Vagina (tissue), 2 donors: Measurements from ENCODE around the gene RCOR1. TPM values are rescaled to one million over a fixed set of nuclear protein-coding genes. Genes with fewer than 3 reads are reported as not detected.

Experiments used
- DNase-seq, 2 donors: peaks; one replicate each; pipeline ENCODE4 v3.0.0-alpha.2; 2017; ENCODE audit errors: extremely low spot score in 2 of 2
- H3K27ac ChIP-seq: fragments of 200-600 bp; sonication (generic); one replicate; pipeline ENCODE4 v1.5.1; 2019
- H3K27me3 ChIP-seq: fragments of 200-600 bp; sonication (generic); one replicate; pipeline ENCODE4 v1.5.1; 2019
- H3K36me3 ChIP-seq, 2 donors: fragments of 200-600 bp; sonication (generic); one replicate each; pipeline ENCODE4 v1.5.1; 2017 to 2019
- H3K4me1 ChIP-seq: fragments of 200-600 bp; sonication (generic); one replicate; pipeline ENCODE4 v1.5.1; 2019
- H3K4me3 ChIP-seq, 2 donors: fragments of 200-600 bp; sonication (generic); 1 replicate in 1 of 2; 2 replicates in 1 of 2; pipeline ENCODE4 v1.5.1; 2016 to 2019
- H3K9me3 ChIP-seq: fragments of 200-600 bp; sonication (generic); one replicate; pipeline ENCODE4 v1.5.1; 2019
- POLR2A ChIP-seq, 2 donors: fragments of 450-650 bp; IDR thresholded peaks; one replicate each; pipeline ENCODE4 v1.6.1; 2017; ENCODE audit warnings: antibody characterized with exemption in 2 of 2, mild to moderate bottlenecking in 2 of 2, moderate library complexity in 2 of 2
- POLR2AphosphoS5 ChIP-seq, 2 donors: sonication (generic); formaldehyde crosslinking; IDR thresholded peaks; one replicate each; pipeline ENCODE4 v1.9.0; 2017; ENCODE audit warnings: antibody characterized with exemption in 2 of 2, mild to moderate bottlenecking in 2 of 2, low read depth in 1 of 2; ENCODE audit not compliant: insufficient read depth in 1 of 2
- intact Hi-C: fragments of 100-400 bp; cut with DNase I; formaldehyde crosslinking; loops from one replicate; pipeline ENCODE4 v1.15.1; 2023
- total RNA-seq: library from RNA; depleted of rRNA; stranded (reverse); fragments of >200 nt; gene quantifications from one replicate; pipeline ENCODE4 v1.2.3, GENCODE V29; 2016
- TF ChIP-seq, protein P1 (sequence below), 3 experiments: fragments of 450-650 bp in 2 of 3; fragments of 200-600 bp in 1 of 3; sonication (generic) in 1 of 3; IDR thresholded peaks; one replicate each; pipeline ENCODE4 v1.5.1; 2017 to 2019; ENCODE audit warnings: antibody characterized with exemption in 3 of 3, mild to moderate bottlenecking in 2 of 3, moderate library complexity in 2 of 3

RCOR1 gene
- total RNA-seq, 1 donor from 2014 or later = 24.3 TPM

DNA sequence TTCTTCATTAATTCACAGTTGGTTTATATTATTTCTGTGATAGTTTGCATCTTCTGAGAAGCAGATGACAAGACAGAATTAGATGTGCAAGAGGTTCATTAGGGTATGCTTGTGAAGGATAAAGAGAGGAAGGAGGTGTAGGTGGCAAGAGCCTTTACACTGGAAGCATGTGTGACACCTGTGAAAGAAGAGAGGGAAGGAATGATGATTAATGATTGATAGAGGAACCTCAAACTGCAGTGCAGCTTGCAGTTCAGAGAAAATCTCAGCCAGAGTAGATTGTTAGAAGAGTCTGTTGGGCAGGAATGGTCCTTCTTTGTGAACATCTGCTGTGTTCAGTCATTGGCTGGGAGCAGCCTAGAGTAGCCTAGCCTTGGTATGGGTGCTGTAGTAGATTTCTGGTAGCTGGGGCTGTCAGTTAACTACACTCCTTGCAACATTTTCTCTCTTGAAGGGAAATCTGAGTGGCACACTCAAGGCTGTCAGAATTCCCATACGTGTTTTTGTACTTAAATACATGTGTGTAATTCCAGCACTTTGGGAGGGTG, 9.0 kb downstream of the RCOR1 start:
- Histone ChIP-seq H3K4me3 (no peak overlapping the region), H3K9me3 (no peaks in the 10 kb centered on the region), H3K36me3 (peaks cover 0 to 3% of the 10 kb centered on the region in 2 donors), H3K27ac (no peak overlapping the region), H3K27me3 (no peaks in the 10 kb centered on the region), H3K4me1 (peaks cover 51% of the 10 kb centered on the region)
- TF ChIP-seq POLR2AphosphoS5 (IDR thresholded peaks at IDR 0.05; ENCODE audit: insufficient read depth in 1 of 2, low read depth in 1 of 2) (no peak), POLR2A (IDR thresholded peaks at IDR 0.05) (no peak)
- TF ChIP-seq, protein P1, sequence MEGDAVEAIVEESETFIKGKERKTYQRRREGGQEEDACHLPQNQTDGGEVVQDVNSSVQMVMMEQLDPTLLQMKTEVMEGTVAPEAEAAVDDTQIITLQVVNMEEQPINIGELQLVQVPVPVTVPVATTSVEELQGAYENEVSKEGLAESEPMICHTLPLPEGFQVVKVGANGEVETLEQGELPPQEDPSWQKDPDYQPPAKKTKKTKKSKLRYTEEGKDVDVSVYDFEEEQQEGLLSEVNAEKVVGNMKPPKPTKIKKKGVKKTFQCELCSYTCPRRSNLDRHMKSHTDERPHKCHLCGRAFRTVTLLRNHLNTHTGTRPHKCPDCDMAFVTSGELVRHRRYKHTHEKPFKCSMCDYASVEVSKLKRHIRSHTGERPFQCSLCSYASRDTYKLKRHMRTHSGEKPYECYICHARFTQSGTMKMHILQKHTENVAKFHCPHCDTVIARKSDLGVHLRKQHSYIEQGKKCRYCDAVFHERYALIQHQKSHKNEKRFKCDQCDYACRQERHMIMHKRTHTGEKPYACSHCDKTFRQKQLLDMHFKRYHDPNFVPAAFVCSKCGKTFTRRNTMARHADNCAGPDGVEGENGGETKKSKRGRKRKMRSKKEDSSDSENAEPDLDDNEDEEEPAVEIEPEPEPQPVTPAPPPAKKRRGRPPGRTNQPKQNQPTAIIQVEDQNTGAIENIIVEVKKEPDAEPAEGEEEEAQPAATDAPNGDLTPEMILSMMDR (IDR thresholded peaks at IDR 0.05) = no peak
- DNase-seq = no peak
- intact Hi-C loops = no loop called here

DNA sequence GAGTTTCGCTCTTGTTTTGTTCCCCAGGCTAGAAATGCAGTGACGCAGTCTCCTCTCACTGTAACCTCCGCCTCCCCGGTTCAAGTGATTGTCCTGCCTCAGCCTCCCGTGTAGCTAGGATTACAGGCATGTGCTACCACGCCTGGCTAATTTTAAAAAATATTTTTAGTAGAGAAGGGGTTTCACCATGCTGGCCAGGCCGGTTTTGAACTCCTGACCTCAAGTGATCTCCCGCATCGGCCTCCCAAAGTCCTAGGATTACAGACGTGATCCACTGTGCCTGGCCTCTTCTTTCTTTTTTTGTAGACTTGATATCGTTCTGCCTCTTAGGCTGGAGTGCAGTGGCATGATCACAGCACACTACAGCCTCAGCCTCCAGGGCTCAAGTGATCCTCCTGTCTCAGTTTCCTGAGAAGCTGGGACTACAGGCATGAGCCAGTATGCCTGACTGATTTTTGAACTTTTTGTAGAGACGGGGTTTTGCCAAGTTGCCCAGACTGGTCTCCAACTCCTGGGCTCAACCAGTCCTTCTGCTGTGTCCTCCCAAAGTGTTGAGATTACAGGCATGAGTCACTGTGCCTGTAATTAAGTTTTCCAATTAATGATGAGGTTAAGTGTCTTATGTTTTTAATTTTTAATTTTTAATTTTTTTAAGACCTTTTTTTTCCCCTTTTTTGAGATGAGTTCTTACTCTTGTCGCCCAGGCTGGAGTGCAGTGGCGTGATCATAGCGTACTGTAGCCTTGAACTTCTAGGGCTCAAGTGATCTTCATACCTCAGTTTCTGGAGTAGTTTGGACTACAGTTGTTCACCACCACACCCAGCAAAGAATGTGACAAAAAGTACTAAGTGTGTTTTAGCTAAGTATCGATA, 10.2 kb downstream of the RCOR1 start:
- Histone ChIP-seq H3K9me3 (no peaks in the 10 kb centered on the region), H3K27ac (no peak overlapping the region), H3K27me3 (no peaks in the 10 kb centered on the region), H3K4me3 (no peak overlapping the region), H3K4me1 (peaks cover 56% of the 10 kb centered on the region), H3K36me3 (peaks cover 0 to 3% of the 10 kb centered on the region in 2 donors)
- intact Hi-C loops = no loop called here
- TF ChIP-seq POLR2A (IDR thresholded peaks at IDR 0.05) (no peak), POLR2AphosphoS5 (IDR thresholded peaks at IDR 0.05; ENCODE audit: insufficient read depth in 1 of 2, low read depth in 1 of 2) (no peak)
- TF ChIP-seq, protein P1 (IDR thresholded peaks at IDR 0.05) = no peak
- no peak for DNase-seq

DNA sequence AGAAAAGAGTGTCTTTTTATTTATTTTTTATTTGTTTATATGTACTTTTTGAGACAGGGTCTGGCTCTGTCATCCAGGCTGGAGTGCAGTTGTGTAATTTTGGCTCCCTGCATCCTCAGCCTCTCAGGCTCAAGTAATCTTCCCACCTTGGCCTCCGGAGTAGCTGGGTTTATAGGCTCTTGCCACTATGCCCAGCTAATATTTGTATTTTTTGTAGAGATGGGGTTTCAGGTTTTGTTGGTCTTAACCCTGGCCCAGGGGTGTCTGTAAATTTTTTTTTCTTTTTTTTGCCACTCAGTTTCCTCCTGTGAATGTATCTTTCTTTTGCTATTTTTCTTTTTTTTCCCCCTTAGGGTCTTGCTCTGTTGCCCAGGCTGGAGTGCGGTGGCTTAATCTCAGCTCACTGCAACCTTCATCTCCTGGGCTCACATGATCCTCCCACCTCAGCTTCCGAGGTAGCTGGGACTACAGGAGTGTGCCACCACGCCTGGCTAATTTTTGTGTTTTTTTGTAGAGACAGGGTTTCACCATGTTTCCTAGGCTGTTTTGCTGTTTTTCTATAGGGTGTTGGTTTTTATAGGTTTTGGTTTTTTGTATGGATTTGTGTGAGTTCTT, 11.0 kb downstream of the RCOR1 start:
- H3K9me3 ChIP-seq = no peaks in the 10 kb centered on the region
- peaks cover 0 to 3% of the 10 kb centered on the region in 2 donors for H3K36me3 ChIP-seq
- H3K4me3 ChIP-seq = no peak overlapping the region
- H3K4me1 ChIP-seq = peaks cover 62% of the 10 kb centered on the region
- DNase-seq = no peak
- intact Hi-C loops = no loop called here
- H3K27me3 ChIP-seq = no peaks in the 10 kb centered on the region
- no peak overlapping the region for H3K27ac ChIP-seq
- TF ChIP-seq POLR2A (IDR thresholded peaks at IDR 0.05) (no peak), POLR2AphosphoS5 (IDR thresholded peaks at IDR 0.05; ENCODE audit: insufficient read depth in 1 of 2, low read depth in 1 of 2) (no peak)

DNA sequence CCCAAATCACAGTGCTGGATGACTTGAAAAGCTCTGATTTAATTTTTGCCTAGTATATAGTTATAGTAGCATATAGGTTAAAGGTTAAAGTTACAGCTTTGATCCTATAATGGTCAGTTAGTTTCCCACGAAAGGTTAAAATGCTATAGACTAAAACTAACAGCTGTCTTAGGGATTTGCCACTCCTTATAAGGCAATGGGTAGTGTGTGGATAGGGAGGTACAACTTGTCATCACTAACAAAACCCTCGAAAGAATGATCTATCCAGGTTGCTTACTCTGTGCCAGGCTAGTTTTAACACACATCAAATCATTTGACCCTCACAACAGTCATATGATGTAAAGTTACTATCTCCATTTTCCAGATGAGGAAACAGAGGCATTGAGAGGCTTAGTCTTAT, 11.7 kb downstream of the RCOR1 start:
- H3K36me3 ChIP-seq = peaks cover 0 to 2% of the 10 kb centered on the region in 2 donors
- H3K4me1 ChIP-seq = peaks cover 62% of the 10 kb centered on the region
- H3K4me3 ChIP-seq = no peak overlapping the region
- no peaks in the 10 kb centered on the region for H3K9me3 ChIP-seq
- H3K27ac ChIP-seq = no peak overlapping the region
- TF ChIP-seq, protein P1 (IDR thresholded peaks at IDR 0.05) = no peak
- TF ChIP-seq POLR2A (IDR thresholded peaks at IDR 0.05) (no peak), POLR2AphosphoS5 (IDR thresholded peaks at IDR 0.05; ENCODE audit: insufficient read depth in 1 of 2, low read depth in 1 of 2) (no peak)
- no peaks in the 10 kb centered on the region for H3K27me3 ChIP-seq
- intact Hi-C loops = no loop called here
- DNase-seq = no peak

DNA sequence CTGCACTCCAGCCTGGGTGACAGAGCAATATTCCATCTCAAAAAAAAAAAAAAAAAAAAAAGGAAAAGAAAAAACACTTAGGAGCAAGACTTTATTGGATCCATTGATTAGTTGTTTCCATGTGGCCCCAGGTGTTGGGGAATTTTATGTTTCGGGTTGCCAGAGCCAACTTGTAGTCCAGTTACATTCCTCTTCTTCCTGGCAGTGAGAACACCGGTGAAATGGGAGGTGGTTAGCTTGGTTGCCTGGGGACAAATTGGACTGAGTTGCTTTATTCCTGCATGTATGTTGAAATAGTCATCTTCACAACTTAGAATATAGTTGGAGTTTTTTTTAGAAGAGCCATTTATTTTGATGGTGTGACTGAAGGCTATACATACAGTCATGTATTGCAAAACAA, 12.6 kb downstream of the RCOR1 start:
- Histone ChIP-seq H3K36me3 (no peaks in the 10 kb centered on the region), H3K27me3 (no peaks in the 10 kb centered on the region), H3K27ac (no peak overlapping the region), H3K4me3 (no peak overlapping the region), H3K9me3 (no peaks in the 10 kb centered on the region), H3K4me1 (peaks cover 62% of the 10 kb centered on the region)
- TF ChIP-seq POLR2A (IDR thresholded peaks at IDR 0.05) = no peak
- TF ChIP-seq POLR2AphosphoS5 (IDR thresholded peaks at IDR 0.05; ENCODE audit: insufficient read depth in 1 of 2, low read depth in 1 of 2) = no peak
- TF ChIP-seq, protein P1 (IDR thresholded peaks at IDR 0.05) = no peak
- DNase-seq = no peak
- intact Hi-C loops = no loop called here
